Gastroesophageal sphincter (tissue), 4 donors: ENCODE results near the gene PLEKHA8. TPM values are rescaled to one million over a fixed set of nuclear protein-coding genes. Genes with fewer than 3 reads are reported as not detected.
A peak's percentile ranks its signal among the peaks of the same experiment; 100 is the strongest.
"Not testable (repeated sequence)": the region's sequence is repeated elsewhere in the genome, so short reads cannot be mapped to it uniquely, and the experiment has no call there.

Source experiments
- ATAC-seq: fragments of 150-250 bp; one replicate; pipeline ENCODE4 v1.9.1; 2016; ENCODE audit warnings: mild to moderate bottlenecking, moderate library complexity
- H3K27ac ChIP-seq, 4 donors: fragments of 200-600 bp; sonication (generic) in 3 of 4; 1 replicate in 3 of 4; 2 replicates in 1 of 4; pipeline ENCODE4 v1.5.1; 2016 to 2019
- H3K27me3 ChIP-seq: fragments of 200-600 bp; sonication (generic); one replicate; pipeline ENCODE4 v1.5.1; 2019
- H3K36me3 ChIP-seq, 2 donors: fragments of 200-600 bp; sonication (generic); one replicate each; pipeline ENCODE4 v1.5.1; 2019; ENCODE audit warnings: control low read depth in 1 of 2
- H3K4me1 ChIP-seq, 3 donors: fragments of 200-600 bp; sonication (generic); 1 replicate in 2 of 3; 2 replicates in 1 of 3; pipeline ENCODE4 v1.5.1; 2016 to 2019; ENCODE audit warnings: control low read depth in 2 of 3
- H3K4me3 ChIP-seq, 2 donors: fragments of 200-600 bp; sonication (generic); one replicate each; pipeline ENCODE4 v1.5.1; 2019; ENCODE audit warnings: mild to moderate bottlenecking in 1 of 2, moderate library complexity in 1 of 2
- H3K9me3 ChIP-seq, 3 donors: fragments of 200-600 bp; sonication (generic); one replicate each; pipeline ENCODE4 v1.5.1; 2017 to 2019; ENCODE audit warnings: control low read depth in 2 of 3
- EP300 ChIP-seq: sonication (generic); formaldehyde crosslinking; IDR thresholded peaks from one replicate; pipeline ENCODE4 v1.6.1; 2017; ENCODE audit warnings: antibody characterized with exemption, mild to moderate bottlenecking
- POLR2A ChIP-seq, 2 donors: fragments of 450-650 bp; IDR thresholded peaks; one replicate each; pipeline ENCODE4 v1.6.1; 2017; ENCODE audit warnings: antibody characterized with exemption in 2 of 2, mild to moderate bottlenecking in 2 of 2, moderate library complexity in 1 of 2
- POLR2AphosphoS5 ChIP-seq: sonication (generic); formaldehyde crosslinking; IDR thresholded peaks from one replicate; pipeline ENCODE4 v1.6.1; 2017; ENCODE audit warnings: antibody characterized with exemption
- WGBS, 2 donors: methylation state at CpG; one replicate each; pipeline ENCODE4 v1.1.5; 2018; ENCODE audit warnings: low coverage in 1 of 2; 5-methylcytosine and 5-hydroxymethylcytosine counted together
- total RNA-seq, 4 donors: library from RNA; depleted of rRNA; stranded (reverse); fragments of >200 nt; gene quantifications; one replicate each; pipeline ENCODE4 v1.1.0, GENCODE V29; 2016
- TF ChIP-seq, protein P1 (sequence below), 4 experiments: fragments of 200-600 bp in 2 of 4; fragments of 450-650 bp in 2 of 4; sonication (generic) in 1 of 4; IDR thresholded peaks; one replicate each; pipeline ENCODE4 v1.5.1; 2017 to 2019; ENCODE audit warnings: antibody characterized with exemption in 4 of 4, mild to moderate bottlenecking in 2 of 4, moderate library complexity in 2 of 4

Gene PLEKHA8
- total RNA-seq, 4 donors from 2014 or later = 7.5 to 16.3 (median 11.4) TPM

DNA sequence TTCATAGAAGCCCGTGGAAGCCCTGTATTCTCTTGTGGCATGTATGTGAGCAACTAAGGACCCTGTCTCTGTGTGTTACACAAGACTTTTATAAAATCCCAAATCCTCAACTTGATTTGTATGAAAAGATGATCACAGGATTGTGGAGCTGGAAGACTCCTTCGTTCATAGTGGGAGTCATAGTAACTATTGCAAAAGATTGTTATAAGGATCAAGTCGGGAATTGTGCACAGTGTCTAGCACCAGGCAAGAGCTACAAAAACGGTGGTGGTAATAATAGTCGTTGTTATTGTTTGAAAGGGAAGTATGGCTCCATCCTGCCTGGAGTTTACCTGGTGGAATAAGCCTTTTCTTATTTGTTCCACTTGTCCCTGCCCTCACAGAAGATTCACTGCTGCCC, 63.8 kb downstream of the PLEKHA8 start:
- TF ChIP-seq POLR2A (IDR thresholded peaks at IDR 0.05) (no peak), POLR2AphosphoS5 (no peak), EP300 (no peak)
- TF ChIP-seq, protein P1, sequence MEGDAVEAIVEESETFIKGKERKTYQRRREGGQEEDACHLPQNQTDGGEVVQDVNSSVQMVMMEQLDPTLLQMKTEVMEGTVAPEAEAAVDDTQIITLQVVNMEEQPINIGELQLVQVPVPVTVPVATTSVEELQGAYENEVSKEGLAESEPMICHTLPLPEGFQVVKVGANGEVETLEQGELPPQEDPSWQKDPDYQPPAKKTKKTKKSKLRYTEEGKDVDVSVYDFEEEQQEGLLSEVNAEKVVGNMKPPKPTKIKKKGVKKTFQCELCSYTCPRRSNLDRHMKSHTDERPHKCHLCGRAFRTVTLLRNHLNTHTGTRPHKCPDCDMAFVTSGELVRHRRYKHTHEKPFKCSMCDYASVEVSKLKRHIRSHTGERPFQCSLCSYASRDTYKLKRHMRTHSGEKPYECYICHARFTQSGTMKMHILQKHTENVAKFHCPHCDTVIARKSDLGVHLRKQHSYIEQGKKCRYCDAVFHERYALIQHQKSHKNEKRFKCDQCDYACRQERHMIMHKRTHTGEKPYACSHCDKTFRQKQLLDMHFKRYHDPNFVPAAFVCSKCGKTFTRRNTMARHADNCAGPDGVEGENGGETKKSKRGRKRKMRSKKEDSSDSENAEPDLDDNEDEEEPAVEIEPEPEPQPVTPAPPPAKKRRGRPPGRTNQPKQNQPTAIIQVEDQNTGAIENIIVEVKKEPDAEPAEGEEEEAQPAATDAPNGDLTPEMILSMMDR (IDR thresholded peaks at IDR 0.05) = no peak
- WGBS, 2 donors = 81 to 89% methylated on average over 5 of the region's 5 CpGs
- H3K27me3 ChIP-seq = no peaks in the 10 kb centered on the region
- peak overlapping the region in 1 of 4 donors; percentile 27 for H3K27ac ChIP-seq
- H3K4me1 ChIP-seq = peaks cover 0 to 3% (median 0%) of the 10 kb centered on the region in 3 donors
- H3K36me3 ChIP-seq = no peaks in the 10 kb centered on the region
- H3K4me3 ChIP-seq = no peak overlapping the region
- ATAC-seq = peak; percentile 52
- H3K9me3 ChIP-seq = no peaks in the 10 kb centered on the region

DNA sequence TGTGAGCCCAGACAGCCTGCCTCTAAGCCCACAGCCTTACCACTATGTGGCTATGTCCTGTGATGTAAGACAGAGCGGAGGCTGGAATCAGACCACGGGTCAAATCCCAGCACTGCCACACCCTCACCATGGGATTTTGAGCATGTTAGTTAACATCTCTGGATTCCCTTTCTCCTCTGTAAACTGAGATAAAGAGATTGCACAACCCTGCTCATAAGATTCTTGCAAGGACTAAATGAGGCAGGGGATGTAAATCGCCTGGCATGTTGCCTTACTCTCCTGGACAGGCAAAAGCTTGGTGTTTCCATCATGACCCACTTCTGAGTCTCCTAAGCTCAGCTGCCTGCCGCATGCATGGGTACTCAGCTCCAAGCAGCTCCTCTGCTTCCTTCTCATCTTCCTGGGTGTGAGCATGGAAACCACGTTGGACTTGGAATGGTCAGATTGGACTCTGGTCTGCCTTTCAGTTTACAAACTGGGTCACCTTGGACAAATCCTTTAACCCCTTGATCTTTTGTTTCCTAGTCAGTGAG, 65.3 kb downstream of the PLEKHA8 start:
- Histone ChIP-seq H3K27ac (no peak overlapping the region), H3K4me1 (peaks cover 0 to 3% (median 0%) of the 10 kb centered on the region in 3 donors), H3K27me3 (no peaks in the 10 kb centered on the region), H3K4me3 (no peak overlapping the region), H3K36me3 (no peaks in the 10 kb centered on the region), H3K9me3 (no peaks in the 10 kb centered on the region)
- peak; percentile 91 for ATAC-seq
- WGBS, 2 donors = 67 to 83% methylated on average over 1 to 3 of the region's 5 CpGs
- TF ChIP-seq POLR2A (IDR thresholded peaks at IDR 0.05) = no peak
- TF ChIP-seq POLR2AphosphoS5 = no peak
- TF ChIP-seq, protein P1 (IDR thresholded peaks at IDR 0.05) = no peak
- no peak for TF ChIP-seq EP300

DNA sequence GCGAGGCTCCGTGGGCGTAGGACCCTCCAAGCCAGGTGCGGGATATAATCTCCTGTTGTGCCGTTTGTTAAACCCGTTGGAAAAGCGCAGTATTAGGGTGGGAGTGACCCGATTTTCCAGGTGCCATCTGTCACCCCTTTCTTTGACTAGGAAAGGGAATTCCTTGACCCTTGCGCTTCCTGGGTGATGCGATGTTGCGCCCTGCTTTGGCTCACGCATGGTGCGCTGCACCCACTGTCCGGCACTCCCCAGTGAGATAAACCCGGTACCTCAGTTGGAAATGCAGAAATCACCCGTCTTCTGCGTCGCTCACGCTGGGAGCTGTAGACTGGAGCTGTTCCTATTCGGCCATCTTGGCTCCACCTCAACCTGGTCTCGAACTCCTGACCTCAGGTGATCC, 70.4 kb downstream of the PLEKHA8 start:
- not testable (repeated sequence) for H3K4me1 ChIP-seq, H3K4me3 ChIP-seq, ATAC-seq, H3K27me3 ChIP-seq, H3K27ac ChIP-seq, H3K9me3 ChIP-seq, H3K36me3 ChIP-seq
- WGBS, 2 donors = 95 to 98% methylated on average over 5 to 15 of the region's 21 CpGs

GRCh38 chr7:30102281-30102680, 74.1 kb downstream of the PLEKHA8 start:
- H3K27me3 ChIP-seq = no peaks in the 10 kb centered on the region
- no peak for TF ChIP-seq POLR2A (IDR thresholded peaks at IDR 0.05)
- TF ChIP-seq EP300 = no peak
- TF ChIP-seq, protein P1 (IDR thresholded peaks at IDR 0.05) = no peak
- no peak for TF ChIP-seq POLR2AphosphoS5
- no peak overlapping the region for H3K27ac ChIP-seq
- ATAC-seq = no peak
- WGBS, 2 donors = 83 to 95% methylated on average over 3 of the region's 3 CpGs
- no peaks in the 10 kb centered on the region for H3K36me3 ChIP-seq
- no peaks in the 10 kb centered on the region for H3K9me3 ChIP-seq
- no peak overlapping the region for H3K4me3 ChIP-seq
- no peaks in the 10 kb centered on the region for H3K4me1 ChIP-seq

GRCh38 chr7:30104157-30104556, 75.9 kb downstream of the PLEKHA8 start:
- H3K4me3 ChIP-seq = no peak overlapping the region
- H3K36me3 ChIP-seq = no peaks in the 10 kb centered on the region
- TF ChIP-seq EP300 (no peak), POLR2A (IDR thresholded peaks at IDR 0.05) (no peak), POLR2AphosphoS5 (no peak)
- TF ChIP-seq, protein P1 (IDR thresholded peaks at IDR 0.05) = no peak
- no peaks in the 10 kb centered on the region for H3K4me1 ChIP-seq
- no peaks in the 10 kb centered on the region for H3K9me3 ChIP-seq
- no peaks in the 10 kb centered on the region for H3K27me3 ChIP-seq
- 74 to 81% methylated on average over 1 of the region's 1 CpG for WGBS, 2 donors
- no peak for ATAC-seq
- no peak overlapping the region for H3K27ac ChIP-seq
